OCI-LY7 (cell line): Measurements from ENCODE around the gene ARHGAP6. TPM values are rescaled to one million over a fixed set of nuclear protein-coding genes. Genes with fewer than 3 reads are reported as not detected.

ENCODE experiments used
- BruUV-seq: library from RNA; stranded (reverse); fragments of 400-500 nt; replicated peaks from 2 replicates; lab custom pipeline; 2021; lab: Mats Ljungman, UMichigan
- CTCF ChIA-PET: fragments of 300-600 bp; sonication (Branson Sonifier 250); formaldehyde crosslinking; loops from one replicate; lab custom pipeline; 2022; ENCODE audit warnings: antibody characterized with exemption; ENCODE audit not compliant: unreplicated experiment; lab: Charles Lee
- POLR2A ChIA-PET: fragments of 300-600 bp; sonication (Branson Sonifier 250); formaldehyde crosslinking; loops from one replicate; lab custom pipeline; 2022; ENCODE audit warnings: antibody characterized with exemption; lab: Charles Lee
- DNase-seq: peaks from one replicate; pipeline ENCODE4 v3.0.0-alpha.2; 2015; ENCODE audit warnings: low spot score
- H2AFZ ChIP-seq: fragments of 200-600 bp; sonication (generic), shearing (Covaris generic); 2 replicates; pipeline ENCODE4 v1.6.1; 2014; ENCODE audit warnings: mild to moderate bottlenecking, antibody characterized with exemption, low read length, moderate library complexity
- H3K27ac ChIP-seq: fragments of 200-600 bp; sonication (generic); 2 replicates; pipeline ENCODE4 v1.5.1; 2014; ENCODE audit warnings: mixed run types, low read depth, mild to moderate bottlenecking, moderate library complexity, low read length, inconsistent platforms; ENCODE audit not compliant: poor library complexity, severe bottlenecking
- H3K36me3 ChIP-seq: fragments of 200-600 bp; sonication (generic); 2 replicates; pipeline ENCODE4 v1.6.1; 2014; ENCODE audit warnings: mild to moderate bottlenecking, antibody characterized with exemption, low read length, moderate library complexity, mixed read lengths; ENCODE audit not compliant: insufficient read depth
- H3K4me1 ChIP-seq: fragments of 200-600 bp; sonication (generic); 2 replicates; pipeline ENCODE4 v1.5.1; 2014; ENCODE audit warnings: mild to moderate bottlenecking, low read length; ENCODE audit not compliant: insufficient read depth, poor library complexity, severe bottlenecking
- H3K4me2 ChIP-seq: fragments of 200-600 bp; sonication (generic); 2 replicates; pipeline ENCODE4 v1.6.1; 2014; ENCODE audit warnings: mild to moderate bottlenecking, low read length
- H3K4me3 ChIP-seq: fragments of 200-600 bp; sonication (generic); 2 replicates; pipeline ENCODE4 v1.5.1; 2014; ENCODE audit warnings: mild to moderate bottlenecking, low read depth, low read length; ENCODE audit not compliant: poor library complexity, severe bottlenecking
- H3K79me2 ChIP-seq: fragments of 200-600 bp; sonication (generic); 2 replicates; pipeline ENCODE4 v1.6.1; 2016; ENCODE audit warnings: low read depth, mild to moderate bottlenecking, low read length, moderate library complexity, mixed read lengths; ENCODE audit not compliant: insufficient read depth
- H3K9me2 ChIP-seq: fragments of 200-600 bp; sonication (generic); 2 replicates; pipeline ENCODE4 v1.6.1; 2016; ENCODE audit warnings: mild to moderate bottlenecking, low read length, mixed read lengths; ENCODE audit not compliant: insufficient read depth
- H3K9me3 ChIP-seq: fragments of 200-600 bp; sonication (generic); 2 replicates; pipeline ENCODE4 v1.6.1; 2014; ENCODE audit warnings: mild to moderate bottlenecking, mixed run types, low read length, mixed read lengths
- H4K20me1 ChIP-seq: fragments of 200-600 bp; sonication (generic); 2 replicates; pipeline ENCODE4 v1.6.1; 2014; ENCODE audit warnings: mild to moderate bottlenecking, antibody characterized with exemption, low read length, moderate library complexity, mixed read lengths; ENCODE audit not compliant: insufficient read depth
- CTCF ChIP-seq: fragments of 200-600 bp; sonication (generic); conservative IDR thresholded peaks from 2 replicates; pipeline ENCODE4 v1.5.1; 2014; ENCODE audit warnings: mild to moderate bottlenecking, antibody characterized with exemption, low read length, moderate library complexity, mixed read lengths
- EZH2phosphoT487 ChIP-seq: fragments of 200-600 bp; sonication (generic); IDR thresholded peaks from 2 replicates; pipeline ENCODE4 v1.6.1; 2018; ENCODE audit warnings: low read depth, borderline replicate concordance, mild to moderate bottlenecking, mixed run types, antibody characterized with exemption, low read length, moderate library complexity, mixed read lengths
- intact Hi-C: fragments of 100-400 bp; cut with micrococcal nuclease; formaldehyde crosslinking; loops from one replicate; pipeline ENCODE4 v1.10.0; 2022; ENCODE audit not compliant: unreplicated experiment
- total RNA-seq, 2 experiments: library from RNA; depleted of rRNA in 1 of 2; stranded (reverse); fragments of >200 nt in 1 of 2; shearing (Covaris generic) in 1 of 2; gene quantifications; 2 replicates each; pipeline ENCODE4 v1.2.3, GENCODE V29; 2014 to 2022

The ARHGAP6 gene
- total RNA-seq, 2 experiments from 2014 or later = not detected

DNA sequence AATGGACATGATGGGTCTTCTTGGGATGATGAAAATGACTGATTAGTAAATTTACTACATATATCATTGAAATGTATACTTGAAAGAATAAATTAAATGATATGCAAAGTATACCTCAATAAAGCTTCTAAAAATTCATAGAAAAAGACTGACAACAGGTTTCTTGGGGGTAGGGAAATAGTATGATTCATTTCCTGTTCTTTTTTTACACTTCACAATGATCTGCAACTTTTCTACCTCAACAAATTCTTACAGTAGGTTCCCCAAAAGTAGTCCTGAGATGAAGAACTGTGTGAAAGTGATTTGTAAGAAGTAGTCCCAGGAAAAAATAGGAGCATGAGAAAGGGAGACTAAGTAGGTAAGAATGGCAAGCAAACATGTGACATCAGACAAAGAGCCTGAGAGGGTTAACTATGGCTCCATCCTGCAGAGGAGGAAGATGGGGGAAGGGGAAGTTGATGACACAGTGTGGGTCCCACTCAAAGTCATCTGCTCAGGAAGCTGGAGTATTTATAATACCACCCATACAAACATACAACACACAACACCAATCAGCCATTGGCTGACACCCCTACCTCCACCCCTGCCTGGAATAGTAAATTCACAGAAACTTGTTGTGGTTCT lies 73.9 kb downstream of the ARHGAP6 start:
- ChIA-PET POLR2A (interaction anchor here (0.6 kb wide), 1 partner anchor 122 kb away, joined by 3 read pairs; no protein-coding TSS in a partner anchor), CTCF (no interaction called here)
- no TSS peak for BruUV-seq
- TF ChIP-seq CTCF = no peak
- no peak for TF ChIP-seq EZH2phosphoT487
- no peaks in the 10 kb centered on the region for H3K79me2 ChIP-seq
- intact Hi-C loops = no loop called here
- peaks cover 10% of the 10 kb centered on the region for H3K4me1 ChIP-seq
- DNase-seq = peak; percentile 1
- H3K36me3 ChIP-seq = no peaks in the 10 kb centered on the region
- H3K4me3 ChIP-seq = no peak overlapping the region
- no peaks in the 10 kb centered on the region for H3K9me3 ChIP-seq
- peak overlapping the region; percentile 55 for H2AFZ ChIP-seq
- H3K4me2 ChIP-seq = peak overlapping the region; percentile 23
- no peak overlapping the region for H3K27ac ChIP-seq
- no peaks in the 10 kb centered on the region for H4K20me1 ChIP-seq
- H3K9me2 ChIP-seq = no peaks in the 10 kb centered on the region

DNA sequence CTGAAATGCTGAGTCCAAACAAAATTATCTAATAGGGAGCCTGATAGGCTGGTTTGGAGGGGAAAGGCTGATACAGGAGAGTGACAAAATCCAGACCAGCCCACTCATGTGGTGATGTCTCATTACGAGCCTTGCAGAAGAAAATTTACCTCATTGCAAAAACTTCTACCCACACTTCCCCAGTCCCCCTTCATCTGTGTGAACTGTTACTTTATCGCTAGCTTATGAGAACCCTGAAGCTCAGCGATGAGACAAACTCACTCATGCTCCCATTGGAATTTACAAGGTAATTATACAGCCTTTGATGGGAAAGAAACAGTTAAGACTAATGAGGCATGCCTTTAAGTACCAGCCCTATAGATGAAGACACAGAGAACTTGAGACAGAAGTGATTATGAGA lies 76.1 kb downstream of the ARHGAP6 start:
- H4K20me1 ChIP-seq = no peaks in the 10 kb centered on the region
- POLR2A ChIA-PET = interaction anchor here (0.6 kb wide), 1 partner anchor 10 kb away, joined by 3 read pairs; no protein-coding TSS in a partner anchor

More for the DNA sequence above, 76.1 kb downstream of the ARHGAP6 start:
- TF ChIP-seq EZH2phosphoT487 (no peak), CTCF (no peak)
- no peaks in the 10 kb centered on the region for H3K9me2 ChIP-seq
- CTCF ChIA-PET = no interaction called here
- BruUV-seq = no TSS peak
- H3K9me3 ChIP-seq = no peaks in the 10 kb centered on the region
- intact Hi-C loops = no loop called here
- no peaks in the 10 kb centered on the region for H3K36me3 ChIP-seq
- DNase-seq = no peak
- H3K4me1 ChIP-seq = peaks cover 10% of the 10 kb centered on the region
- H2AFZ ChIP-seq = no peak overlapping the region
- H3K4me3 ChIP-seq = no peak overlapping the region
- H3K79me2 ChIP-seq = no peaks in the 10 kb centered on the region
- H3K4me2 ChIP-seq = no peak overlapping the region
- no peak overlapping the region for H3K27ac ChIP-seq
